H1 (cell line): ENCODE results near the gene IFI30.

Experiments used
- ATF2 ChIP-seq: IDR thresholded peaks from 2 replicates; pipeline ENCODE4 v1.6.1; 2012; ENCODE audit warnings: low read length, inconsistent platforms
- BRCA1 ChIP-seq: IDR thresholded peaks from 2 replicates; pipeline ENCODE4 v1.6.1; 2012; ENCODE audit warnings: low read depth, low read length, improper control_type of control experiment
- CHD2 ChIP-seq: IDR thresholded peaks from 2 replicates; pipeline ENCODE4 v1.6.1; 2012; ENCODE audit warnings: low read length, improper control_type of control experiment
- CTCF ChIP-seq, 3 experiments: IDR thresholded peaks; 1 replicate in 2 of 3; 2 replicates in 1 of 3; pipeline versions ENCODE4 v1.5.1 to v1.6.1; 2011; ENCODE audit warnings: low read length in 3 of 3, mild to moderate bottlenecking in 3 of 3, inconsistent platforms in 2 of 3, low read depth in 1 of 3, moderate library complexity in 1 of 3; ENCODE audit not compliant: insufficient read depth in 1 of 3; ENCODE audit errors: control extremely low read depth in 1 of 3
- EGR1 ChIP-seq: IDR thresholded peaks from 2 replicates; pipeline ENCODE4 v1.6.1; 2011; ENCODE audit warnings: low read depth, low read length, borderline replicate concordance
- EP300 ChIP-seq, 2 experiments: IDR thresholded peaks; 1 replicate in 1 of 2; 2 replicates in 1 of 2; pipeline ENCODE4 v1.6.1; 2011 to 2012; ENCODE audit warnings: low read depth in 2 of 2, low read length in 2 of 2, mild to moderate bottlenecking in 2 of 2, borderline replicate concordance in 1 of 2, inconsistent platforms in 1 of 2, moderate library complexity in 1 of 2
- HDAC6 ChIP-seq: IDR thresholded peaks from one replicate; pipeline ENCODE4 v1.7.1; 2012; ENCODE audit warnings: low read depth, mild to moderate bottlenecking, inconsistent platforms, low read length, moderate library complexity
- JUN ChIP-seq: IDR thresholded peaks from 2 replicates; pipeline ENCODE4 v1.6.1; 2011; ENCODE audit warnings: low read depth, mild to moderate bottlenecking, improper control_type of control experiment, low read length
- KDM1A ChIP-seq: fragments of 200-600, 300-600 bp; sonication (generic); IDR thresholded peaks from 2 replicates; pipeline ENCODE4 v1.7.1; 2016; ENCODE audit warnings: mild to moderate bottlenecking, low read length, borderline replicate concordance
- NRF1 ChIP-seq: IDR thresholded peaks from 2 replicates; pipeline ENCODE4 v1.6.1; 2011; ENCODE audit warnings: mild to moderate bottlenecking, low read depth, low read length, improper control_type of control experiment
- POLR2A ChIP-seq, 2 experiments: IDR thresholded peaks; 1 replicate in 1 of 2; 2 replicates in 1 of 2; pipeline ENCODE4 v1.6.1; 2011; ENCODE audit warnings: low read depth in 2 of 2, low read length in 2 of 2, mild to moderate bottlenecking in 2 of 2; ENCODE audit errors: control extremely low read depth in 1 of 2
- POLR2AphosphoS5 ChIP-seq: IDR thresholded peaks from 2 replicates; pipeline ENCODE4 v1.6.1; 2011; ENCODE audit warnings: low read depth, low read length
- TEAD4 ChIP-seq: IDR thresholded peaks from 2 replicates; pipeline ENCODE4 v1.6.1; 2012; ENCODE audit warnings: low read depth, low read length, inconsistent platforms, mixed read lengths

GRCh38 chr19:18149596-18149975 lies 24.0 kb upstream of the IFI30 start:
- no peak for TF ChIP-seq HDAC6
- no peak for TF ChIP-seq CTCF (IDR thresholded peaks at IDR 0.05; ENCODE audit: control extremely low read depth in 1 of 3, insufficient read depth in 1 of 3, low read depth in 1 of 3, low read length in 3 of 3)
- TF ChIP-seq EGR1 = no peak
- no peak for TF ChIP-seq CHD2
- TF ChIP-seq EP300 (IDR thresholded peaks at IDR 0.05; ENCODE audit: borderline replicate concordance in 1 of 2, low read depth in 2 of 2, low read length in 2 of 2) = no peak
- no peak for TF ChIP-seq BRCA1
- no peak for TF ChIP-seq POLR2A (IDR thresholded peaks at IDR 0.05; ENCODE audit: control extremely low read depth in 1 of 2, low read depth in 2 of 2, low read length in 2 of 2)
- no peak for TF ChIP-seq KDM1A
- no peak for TF ChIP-seq TEAD4
- no peak for TF ChIP-seq ATF2
- TF ChIP-seq JUN = no peak
- TF ChIP-seq POLR2AphosphoS5 = no peak
- no peak for TF ChIP-seq NRF1
